SK-N-SH treated with all-trans-retinoic acid at 6 μM for 48 hours (cell line): ENCODE data around the gene KCNK2.

ENCODE experiments used
- ARNTL ChIP-seq: fragments of 450-650 bp; formaldehyde crosslinking; IDR thresholded peaks from 2 replicates; pipeline ENCODE4 v1.5.0; 2020; ENCODE audit warnings: low read depth, mild to moderate bottlenecking, moderate library complexity, borderline replicate concordance
- CSDC2 ChIP-seq: fragments of 250-450 bp; sonication (Bioruptor Pico); IDR thresholded peaks from 2 replicates; pipeline ENCODE4 v1.5.0; 2020; ENCODE audit warnings: mild to moderate bottlenecking, moderate library complexity

- TF ChIP-seq ARNTL (CRISPR knock-in tag) (no peak), CSDC2 (CRISPR knock-in tag) (no peak)
Observed at GRCh38 chr1:215276582-215276981, 194.0 kb downstream of the KCNK2 start.
